Measurements from ENCODE around the gene PARVB. TPM values are rescaled to one million over a fixed set of nuclear protein-coding genes. Genes with fewer than 3 reads are reported as not detected.
"Not testable (repeated sequence)": the region's sequence is repeated elsewhere in the genome, so short reads cannot be mapped to it uniquely, and the experiment has no call there.

PARVB gene
- total RNA-seq, 1 donor from 2014 or later, result 11.8 TPM

- DNase-seq (ENCODE audit: low spot score), result no peak
Observed at GRCh38 chr22:43996981-43997265, 27.2 kb upstream of the PARVB start.

- no peak for DNase-seq (ENCODE audit: low spot score)
Observed at GRCh38 chr22:43998679-43999264, 25.3 kb upstream of the PARVB start.

GRCh38 chr22:43999378-43999777 lies 24.7 kb upstream of the PARVB start:
- no peak for DNase-seq (ENCODE audit: low spot score)

- no peak for DNase-seq (ENCODE audit: low spot score)
Observed at GRCh38 chr22:44000123-44000522, 24.0 kb upstream of the PARVB start.

GRCh38 chr22:44001521-44001920 lies 22.6 kb upstream of the PARVB start:
- no peak for DNase-seq (ENCODE audit: low spot score)

GRCh38 chr22:44002324-44002723 lies 21.8 kb upstream of the PARVB start:
- no peak for DNase-seq (ENCODE audit: low spot score)

- DNase-seq (ENCODE audit: low spot score), result no peak
Observed at GRCh38 chr22:44002997-44003396, 21.1 kb upstream of the PARVB start.

- DNase-seq (ENCODE audit: low spot score), result no peak
Observed at GRCh38 chr22:44003405-44004103, 20.5 kb upstream of the PARVB start.

GRCh38 chr22:44004104-44004460 lies 20.0 kb upstream of the PARVB start:
- no peak for DNase-seq (ENCODE audit: low spot score)

- no peak for DNase-seq (ENCODE audit: low spot score)
Observed at GRCh38 chr22:44005524-44005923, 18.6 kb upstream of the PARVB start.

- no peak for DNase-seq (ENCODE audit: low spot score)
Observed at GRCh38 chr22:44012162-44012561, 11.9 kb upstream of the PARVB start.

GRCh38 chr22:44012591-44012990 lies 11.5 kb upstream of the PARVB start:
- no peak for DNase-seq (ENCODE audit: low spot score)

- DNase-seq (ENCODE audit: low spot score), result no peak
Observed at GRCh38 chr22:44014241-44014640, 9.9 kb upstream of the PARVB start.

- DNase-seq (ENCODE audit: low spot score), result not testable (repeated sequence)
Observed at GRCh38 chr22:44016586-44016985, 7.5 kb upstream of the PARVB start.

GRCh38 chr22:44018594-44018993 lies 5.5 kb upstream of the PARVB start:
- no peak for DNase-seq (ENCODE audit: low spot score)

GRCh38 chr22:44019416-44019815 lies 4.7 kb upstream of the PARVB start:
- DNase-seq (ENCODE audit: low spot score), result no peak

- DNase-seq (ENCODE audit: low spot score), result no peak
Observed at GRCh38 chr22:44019846-44020245, 4.3 kb upstream of the PARVB start.

- no peak for DNase-seq (ENCODE audit: low spot score)
Observed at GRCh38 chr22:44020981-44021380, 3.1 kb upstream of the PARVB start.

GRCh38 chr22:44023404-44024287 lies 456 bp upstream of the PARVB start:
- DNase-seq (ENCODE audit: low spot score), result peak; percentile 33

GRCh38 chr22:44025171-44026065 lies 1.3 kb downstream of the PARVB start:
- DNase-seq (ENCODE audit: low spot score), result no peak

GRCh38 chr22:44026066-44026629 lies 2.0 kb downstream of the PARVB start:
- DNase-seq (ENCODE audit: low spot score), result no peak
